GM19351 (cell line): ENCODE results near the gene BCL11A.

Experiments used
- ATAC-seq: cut with Tn5 transposase; IDR thresholded peaks from one replicate; pipeline ENCODE4 v1.9.1; 2021; ENCODE audit warnings: mild to moderate bottlenecking, moderate library complexity; ENCODE audit not compliant: unreplicated experiment

Gene BCL11A

DNA sequence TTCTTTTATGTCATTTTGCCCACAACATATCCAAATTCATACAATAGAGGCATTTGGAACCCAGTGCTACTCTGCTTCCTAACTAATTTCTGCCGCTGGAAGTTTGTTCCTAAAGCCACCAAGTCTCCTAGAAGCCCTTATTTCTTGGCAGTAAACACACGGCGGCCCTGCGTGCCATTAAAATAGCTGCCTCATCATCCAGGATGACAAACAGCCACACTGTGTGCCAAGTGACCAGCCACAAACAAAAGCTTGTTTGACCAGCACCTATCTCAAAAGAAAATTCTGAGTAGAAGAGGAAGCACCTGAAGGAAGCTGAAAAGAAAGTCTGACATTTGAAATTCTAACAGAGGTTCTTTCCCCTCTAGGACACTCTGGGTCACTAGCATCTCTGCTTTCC lies 64.2 kb downstream of the BCL11A start:
- no peak for ATAC-seq

DNA sequence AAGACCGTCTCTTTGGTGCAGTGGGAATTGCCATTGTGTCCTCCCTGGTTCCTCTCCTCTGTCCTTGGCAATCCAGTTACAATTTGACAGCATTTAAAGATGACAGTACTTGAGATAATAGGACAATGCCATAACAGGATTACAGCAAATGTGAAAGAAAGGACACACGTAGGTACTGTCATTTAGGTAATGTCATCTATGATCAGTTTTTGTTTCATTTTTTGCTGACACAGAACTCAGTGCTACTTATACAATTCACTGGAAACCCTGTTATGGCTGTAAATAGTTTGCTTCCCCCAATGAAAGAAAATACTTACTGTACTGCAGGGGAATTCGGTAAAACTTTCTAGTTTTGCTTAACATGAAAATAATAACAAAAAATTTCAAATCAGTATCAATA lies 65.2 kb downstream of the BCL11A start:
- ATAC-seq: peak; percentile 58

DNA sequence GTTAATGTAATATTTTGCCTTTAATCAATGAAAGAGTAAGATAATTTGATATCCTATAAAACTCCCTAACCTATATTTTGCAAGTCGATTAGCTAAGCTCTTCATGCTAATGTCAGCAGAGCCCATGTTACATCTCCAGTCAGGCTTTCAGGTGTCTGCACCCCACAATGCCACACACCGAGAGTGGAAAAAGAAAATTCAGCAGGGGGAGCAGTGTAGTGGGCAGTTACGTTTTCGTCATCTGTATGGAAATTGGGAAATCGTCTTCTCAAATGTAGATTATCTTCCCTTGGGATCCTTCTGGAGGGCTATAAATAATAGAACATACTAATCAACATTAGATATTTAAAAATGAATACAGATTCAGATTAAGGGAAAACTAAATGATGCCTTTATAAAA lies 66.3 kb downstream of the BCL11A start:
- no peak for ATAC-seq

GRCh38 chr2:60486551-60486950 lies 66.9 kb downstream of the BCL11A start:
- no peak for ATAC-seq

DNA sequence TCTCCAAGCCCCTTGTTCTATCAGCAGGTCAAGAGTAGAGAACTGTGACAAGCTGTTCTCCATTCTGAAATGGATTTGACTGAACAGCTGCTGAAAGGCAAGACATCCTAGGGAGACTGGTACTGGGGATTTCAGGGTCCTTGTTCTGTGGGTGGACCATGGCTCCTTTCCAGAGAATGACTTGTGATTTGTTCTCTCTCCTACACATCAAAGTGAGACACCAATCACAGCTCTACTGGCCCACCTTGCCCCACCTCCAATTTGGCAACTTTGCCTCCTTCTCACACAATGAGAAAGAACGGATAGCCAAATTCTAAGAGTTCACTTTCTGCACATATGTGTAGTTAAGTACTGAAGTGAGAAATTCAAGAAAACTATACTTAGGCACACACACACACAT lies 67.4 kb downstream of the BCL11A start:
- ATAC-seq: peak; percentile 47

DNA sequence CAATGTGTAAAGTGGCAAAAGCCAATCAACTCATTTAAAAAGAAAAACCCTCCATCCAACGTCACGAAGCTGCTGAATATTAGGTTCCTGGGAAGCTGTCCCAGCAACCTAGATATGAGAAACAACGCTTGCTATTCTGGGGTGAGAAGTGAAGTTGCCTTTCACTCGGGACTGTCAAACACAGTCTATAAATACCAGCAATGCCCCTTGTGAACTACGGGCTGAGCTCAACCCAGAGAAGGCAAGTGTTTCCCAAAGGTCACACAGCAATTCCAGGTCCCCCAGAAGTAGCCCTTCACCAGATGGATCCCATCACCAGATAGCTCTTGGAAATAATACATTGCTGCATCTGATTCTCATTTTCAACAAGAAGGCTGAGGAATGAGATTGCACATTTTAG lies 67.9 kb downstream of the BCL11A start:
- ATAC-seq: no peak

DNA sequence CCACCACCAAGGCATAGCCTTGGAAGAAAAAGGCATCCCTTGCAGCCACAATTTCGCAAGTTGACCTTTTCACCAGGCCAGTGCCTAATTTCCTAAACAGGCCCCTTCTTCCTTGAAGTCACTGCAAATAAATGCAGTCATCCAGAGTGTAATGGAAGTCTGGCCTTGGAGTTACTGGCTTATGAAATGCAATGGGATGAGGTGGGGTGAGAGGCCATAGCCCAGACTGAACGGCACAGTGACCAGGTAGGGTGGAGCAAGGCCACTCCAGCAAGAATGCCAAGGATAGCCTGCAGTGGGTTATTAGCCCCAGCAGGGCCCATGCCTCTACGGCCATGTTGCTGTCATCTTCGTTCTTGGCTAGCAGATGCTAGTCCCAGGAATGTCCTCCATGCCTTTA lies 68.4 kb downstream of the BCL11A start:
- no peak for ATAC-seq

- peak; percentile 38 for ATAC-seq
Measured at GRCh38 chr2:60484133-60484645, 69.3 kb downstream of the BCL11A start.

DNA sequence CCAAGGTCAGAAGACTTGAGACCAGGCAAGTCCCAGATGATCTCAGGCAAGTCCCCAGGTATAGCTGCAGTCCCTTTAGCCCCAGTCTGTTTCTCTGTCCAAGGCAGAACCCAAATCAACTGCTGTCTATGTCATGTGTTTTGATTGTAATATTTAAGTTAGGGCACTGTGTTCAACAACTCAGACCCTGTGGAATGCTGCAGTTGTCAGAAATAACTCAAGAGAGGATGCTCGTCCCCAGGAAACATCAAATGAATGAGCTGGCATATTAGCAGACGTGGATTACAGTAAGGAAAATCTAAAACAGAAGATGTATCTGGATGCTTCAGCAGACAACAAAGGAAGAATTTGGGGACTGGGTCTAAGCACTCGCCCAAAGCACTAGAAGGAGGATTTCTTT lies 70.1 kb downstream of the BCL11A start:
- ATAC-seq: no peak

DNA sequence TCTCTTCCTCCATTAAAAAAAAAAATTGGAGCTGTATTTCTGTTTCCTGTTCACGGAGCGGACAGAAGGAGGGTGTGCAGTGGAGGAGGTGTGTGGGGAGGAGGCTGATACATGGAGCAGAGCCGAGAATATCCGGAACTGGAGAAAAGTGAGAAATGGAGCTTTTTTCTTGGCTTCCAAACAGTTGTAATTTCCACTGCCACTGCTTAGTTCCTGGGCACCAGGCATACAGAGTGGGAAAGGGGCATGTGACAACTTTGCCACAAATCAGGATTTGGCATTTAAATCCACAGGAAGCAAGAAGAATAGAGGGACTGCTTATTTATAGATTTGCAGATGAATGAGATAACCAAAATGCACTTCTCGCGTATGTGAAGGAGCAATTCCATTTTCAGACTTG lies 71.2 kb downstream of the BCL11A start:
- ATAC-seq: no peak

DNA sequence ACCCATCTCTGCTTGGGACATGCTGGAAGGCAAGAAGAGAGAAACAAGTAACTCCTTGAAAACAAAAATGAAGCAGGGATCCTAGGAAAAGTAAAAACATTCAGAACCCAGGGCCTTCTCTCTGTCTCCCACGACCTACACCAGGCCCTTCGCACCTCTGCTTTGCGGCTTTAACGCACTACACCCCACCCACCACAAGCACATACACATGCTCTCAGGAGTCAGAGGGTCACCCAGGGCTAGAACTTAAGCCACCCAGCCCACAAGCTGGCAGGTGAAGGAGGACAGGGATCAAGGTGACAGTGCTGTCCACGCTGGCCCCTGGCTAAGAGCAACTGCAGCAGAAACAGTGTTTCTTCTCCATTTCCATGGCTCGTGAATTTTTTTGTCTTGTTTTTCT lies 72.2 kb downstream of the BCL11A start:
- no peak for ATAC-seq

- no peak for ATAC-seq
Measured at GRCh38 chr2:60480089-60480773, 73.2 kb downstream of the BCL11A start.

- no peak for ATAC-seq
Measured at GRCh38 chr2:60479226-60480088, 74.0 kb downstream of the BCL11A start.

- no peak for ATAC-seq
Measured at GRCh38 chr2:60478660-60479059, 74.8 kb downstream of the BCL11A start.

GRCh38 chr2:60476206-60476954 lies 77.1 kb downstream of the BCL11A start:
- no peak for ATAC-seq

GRCh38 chr2:60475123-60475830 lies 78.2 kb downstream of the BCL11A start:
- no peak for ATAC-seq

- ATAC-seq: no peak
Measured at GRCh38 chr2:60474301-60474700, 79.2 kb downstream of the BCL11A start.

DNA sequence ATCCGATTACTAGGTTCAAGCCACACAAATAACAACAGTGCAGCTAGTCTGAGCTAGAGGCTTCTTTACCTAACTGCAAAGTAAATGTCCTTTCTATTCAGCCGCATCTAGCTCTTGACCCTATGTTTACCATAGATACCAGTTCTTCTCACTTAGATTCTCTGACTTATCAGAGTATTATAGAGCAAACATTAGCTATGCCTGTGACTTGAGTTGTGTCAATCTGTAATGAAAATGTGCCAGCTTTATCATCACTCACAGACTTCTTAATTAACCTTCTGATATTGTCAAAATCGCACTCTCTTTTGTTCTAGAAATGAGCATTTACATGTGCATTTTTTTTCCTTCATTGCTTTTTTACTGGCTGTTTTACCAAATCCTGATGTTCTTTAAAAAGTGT lies 79.9 kb downstream of the BCL11A start:
- no peak for ATAC-seq

DNA sequence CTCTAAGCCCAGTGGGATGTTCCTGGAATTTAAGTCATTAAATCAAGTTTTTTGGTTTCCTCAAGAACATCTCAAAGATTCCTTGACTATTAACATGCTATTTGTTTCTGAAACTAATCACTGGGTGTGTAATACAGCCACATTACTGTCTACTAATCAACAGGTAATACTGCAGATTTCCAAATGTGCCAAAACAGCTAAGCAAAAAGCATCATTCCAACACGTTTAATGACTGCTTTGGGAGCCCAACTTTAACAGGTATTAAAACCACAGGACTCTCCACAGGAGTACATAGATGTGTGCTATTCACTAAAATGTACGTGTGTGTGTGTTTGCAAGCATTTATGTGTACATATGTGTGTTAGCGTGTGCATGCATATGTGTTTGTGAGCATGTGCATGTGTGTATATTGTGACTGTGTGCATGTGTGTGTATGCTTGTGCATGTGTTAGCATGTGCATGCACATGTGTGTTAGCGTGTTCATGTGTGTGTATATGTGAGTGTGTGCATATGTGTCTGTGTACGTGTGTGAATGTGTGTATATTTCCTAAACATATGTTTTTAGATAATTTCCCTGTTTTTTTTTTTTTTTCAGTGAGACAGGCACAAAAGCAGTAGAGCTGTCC lies 80.7 kb downstream of the BCL11A start:
- no peak for ATAC-seq

DNA sequence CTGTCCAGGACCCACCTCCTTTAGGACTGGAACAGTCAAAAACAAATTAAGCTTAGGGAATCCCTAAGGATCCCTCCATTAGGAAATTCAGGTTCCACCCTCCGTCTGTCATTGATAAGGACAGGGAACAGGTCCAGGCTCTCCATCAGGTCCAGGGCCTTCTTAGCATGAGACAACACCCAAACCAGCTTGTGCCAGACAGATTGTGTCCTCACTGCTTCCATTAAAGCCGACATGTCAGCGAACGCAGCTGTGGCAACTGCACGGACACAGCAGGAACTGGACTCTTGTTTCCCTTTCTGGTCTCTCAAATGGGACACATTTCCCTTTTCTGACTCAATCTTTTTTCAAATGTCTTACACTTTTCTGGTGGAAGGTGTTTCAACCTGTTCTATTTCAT lies 81.4 kb downstream of the BCL11A start:
- ATAC-seq: no peak
